ENCODE results near the gene PEX11B.

GRCh38 chr1:145863282-145864018 is 55.1 kb downstream of the PEX11B start:
- TF ChIP-seq REST (IDR thresholded peaks at IDR 0.05; ENCODE audit: low read depth, low read length) = no peak
- TF ChIP-seq EP300 (IDR thresholded peaks at IDR 0.05; ENCODE audit: borderline replicate concordance in 1 of 2, low read depth in 1 of 2, low read length in 1 of 2) = no peak
- no peak for TF ChIP-seq YY1 (IDR thresholded peaks at IDR 0.05; ENCODE audit: low read depth)
